ENCODE results near the gene PAN2. TPM values are rescaled to one million over a fixed set of nuclear protein-coding genes. Genes with fewer than 3 reads are reported as not detected.

Gene PAN2
- total and polyA plus RNA-seq, 10 of the 15 experiments (the other 5 are each of a cell fraction or from before 2014, with no cell fraction given), result 14.4 to 61.8 (median 34.9) TPM

DNA sequence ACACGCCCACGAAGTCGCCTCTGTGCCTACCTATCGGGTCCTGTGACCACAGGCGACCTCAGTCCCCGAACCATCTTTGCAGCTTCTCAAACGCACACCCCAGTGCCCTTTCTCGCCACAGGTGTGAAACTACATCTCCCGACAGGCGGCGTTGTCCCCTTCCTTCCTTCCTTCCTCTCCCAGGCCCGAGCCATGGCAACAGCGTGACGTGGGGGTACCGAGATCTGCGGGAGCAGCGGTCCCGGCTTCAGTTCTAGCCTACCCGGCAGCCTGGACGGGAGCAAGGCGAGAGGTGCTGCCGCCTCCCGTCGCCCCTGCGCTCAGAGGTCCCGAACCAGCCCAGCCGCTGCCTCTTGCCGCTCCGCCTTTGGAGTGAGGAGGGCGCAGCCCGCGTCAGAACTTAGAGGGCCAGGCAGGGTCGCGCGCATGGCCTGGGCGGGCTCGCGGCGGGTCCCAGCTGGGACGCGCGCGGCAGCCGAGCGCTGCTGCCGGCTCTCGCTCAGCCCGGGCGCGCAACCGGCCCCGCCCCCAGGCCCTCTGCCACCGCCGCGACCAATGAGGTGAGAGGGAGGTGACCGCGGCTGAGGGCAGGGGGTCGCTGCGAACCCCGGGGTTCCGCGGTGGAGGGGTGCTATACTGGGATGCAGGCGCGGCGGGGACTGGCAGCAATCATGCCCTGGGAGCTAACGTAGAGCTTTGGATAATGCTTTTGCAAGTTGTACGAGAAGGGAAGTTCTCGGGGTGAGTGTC lies 66.9 kb downstream of the PAN2 start, which contains the start of gene COQ10A (continued):
- TF ChIP-seq, protein P1, sequence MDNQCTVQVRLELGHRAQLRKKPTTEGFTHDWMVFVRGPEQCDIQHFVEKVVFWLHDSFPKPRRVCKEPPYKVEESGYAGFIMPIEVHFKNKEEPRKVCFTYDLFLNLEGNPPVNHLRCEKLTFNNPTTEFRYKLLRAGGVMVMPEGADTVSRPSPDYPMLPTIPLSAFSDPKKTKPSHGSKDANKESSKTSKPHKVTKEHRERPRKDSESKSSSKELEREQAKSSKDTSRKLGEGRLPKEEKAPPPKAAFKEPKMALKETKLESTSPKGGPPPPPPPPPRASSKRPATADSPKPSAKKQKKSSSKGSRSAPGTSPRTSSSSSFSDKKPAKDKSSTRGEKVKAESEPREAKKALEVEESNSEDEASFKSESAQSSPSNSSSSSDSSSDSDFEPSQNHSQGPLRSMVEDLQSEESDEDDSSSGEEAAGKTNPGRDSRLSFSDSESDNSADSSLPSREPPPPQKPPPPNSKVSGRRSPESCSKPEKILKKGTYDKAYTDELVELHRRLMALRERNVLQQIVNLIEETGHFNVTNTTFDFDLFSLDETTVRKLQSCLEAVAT (IDR thresholded peaks at IDR 0.05), result no peak
- TF ChIP-seq IKZF2 (IDR thresholded peaks at IDR 0.05), result peak; percentile 28 to 54; a peak in 2 of 4 replicates
- TF ChIP-seq, protein P2, sequence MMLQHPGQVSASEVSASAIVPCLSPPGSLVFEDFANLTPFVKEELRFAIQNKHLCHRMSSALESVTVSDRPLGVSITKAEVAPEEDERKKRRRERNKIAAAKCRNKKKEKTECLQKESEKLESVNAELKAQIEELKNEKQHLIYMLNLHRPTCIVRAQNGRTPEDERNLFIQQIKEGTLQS (IDR thresholded peaks at IDR 0.05; ENCODE audit: borderline replicate concordance, extremely low read depth, low read depth, low read length), result no peak
- TF ChIP-seq NR2C2 (IDR thresholded peaks at IDR 0.05; ENCODE audit: borderline replicate concordance, control insufficient read depth, insufficient read length, low read depth), result no peak
- peak; percentile 81 for TF ChIP-seq HCFC1 (IDR thresholded peaks at IDR 0.05; ENCODE audit: low read length)
- TF ChIP-seq ZBED1 (IDR thresholded peaks at IDR 0.05; ENCODE audit: borderline replicate concordance), result no peak
- TF ChIP-seq, protein P3, sequence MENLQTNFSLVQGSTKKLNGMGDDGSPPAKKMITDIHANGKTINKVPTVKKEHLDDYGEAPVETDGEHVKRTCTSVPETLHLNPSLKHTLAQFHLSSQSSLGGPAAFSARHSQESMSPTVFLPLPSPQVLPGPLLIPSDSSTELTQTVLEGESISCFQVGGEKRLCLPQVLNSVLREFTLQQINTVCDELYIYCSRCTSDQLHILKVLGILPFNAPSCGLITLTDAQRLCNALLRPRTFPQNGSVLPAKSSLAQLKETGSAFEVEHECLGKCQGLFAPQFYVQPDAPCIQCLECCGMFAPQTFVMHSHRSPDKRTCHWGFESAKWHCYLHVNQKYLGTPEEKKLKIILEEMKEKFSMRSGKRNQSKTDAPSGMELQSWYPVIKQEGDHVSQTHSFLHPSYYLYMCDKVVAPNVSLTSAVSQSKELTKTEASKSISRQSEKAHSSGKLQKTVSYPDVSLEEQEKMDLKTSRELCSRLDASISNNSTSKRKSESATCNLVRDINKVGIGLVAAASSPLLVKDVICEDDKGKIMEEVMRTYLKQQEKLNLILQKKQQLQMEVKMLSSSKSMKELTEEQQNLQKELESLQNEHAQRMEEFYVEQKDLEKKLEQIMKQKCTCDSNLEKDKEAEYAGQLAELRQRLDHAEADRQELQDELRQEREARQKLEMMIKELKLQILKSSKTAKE (IDR thresholded peaks at IDR 0.05; ENCODE audit: low read depth, poor library complexity, severe bottlenecking), result no peak
- no peak for TF ChIP-seq PAX5 (IDR thresholded peaks at IDR 0.05; ENCODE audit: borderline replicate concordance, low read depth, low read length)
- TF ChIP-seq TCF7 (IDR thresholded peaks at IDR 0.05; ENCODE audit: borderline replicate concordance), result no peak
- TF ChIP-seq MEF2B (IDR thresholded peaks at IDR 0.05; ENCODE audit: partially characterized antibody, poor library complexity, severe bottlenecking), result no peak
- TF ChIP-seq ZNF24 (IDR thresholded peaks at IDR 0.05), result no peak
- TF ChIP-seq GABPA (IDR thresholded peaks at IDR 0.05; ENCODE audit: low read depth), result peak; percentile 86
- peak; percentile 82 for TF ChIP-seq SIN3A (IDR thresholded peaks at IDR 0.05; ENCODE audit: low read depth, low read length)
- no peak for TF ChIP-seq SRF (IDR thresholded peaks at IDR 0.05; ENCODE audit: low read depth in 2 of 2, low read length in 2 of 2)
- TF ChIP-seq MTA3 (IDR thresholded peaks at IDR 0.05; ENCODE audit: borderline replicate concordance, low read length), result no peak
- peak; percentile 59; the same call in 1 of the 2 replicates for TF ChIP-seq CBFB (IDR thresholded peaks at IDR 0.05; ENCODE audit: low read depth)
- TF ChIP-seq, protein P4, sequence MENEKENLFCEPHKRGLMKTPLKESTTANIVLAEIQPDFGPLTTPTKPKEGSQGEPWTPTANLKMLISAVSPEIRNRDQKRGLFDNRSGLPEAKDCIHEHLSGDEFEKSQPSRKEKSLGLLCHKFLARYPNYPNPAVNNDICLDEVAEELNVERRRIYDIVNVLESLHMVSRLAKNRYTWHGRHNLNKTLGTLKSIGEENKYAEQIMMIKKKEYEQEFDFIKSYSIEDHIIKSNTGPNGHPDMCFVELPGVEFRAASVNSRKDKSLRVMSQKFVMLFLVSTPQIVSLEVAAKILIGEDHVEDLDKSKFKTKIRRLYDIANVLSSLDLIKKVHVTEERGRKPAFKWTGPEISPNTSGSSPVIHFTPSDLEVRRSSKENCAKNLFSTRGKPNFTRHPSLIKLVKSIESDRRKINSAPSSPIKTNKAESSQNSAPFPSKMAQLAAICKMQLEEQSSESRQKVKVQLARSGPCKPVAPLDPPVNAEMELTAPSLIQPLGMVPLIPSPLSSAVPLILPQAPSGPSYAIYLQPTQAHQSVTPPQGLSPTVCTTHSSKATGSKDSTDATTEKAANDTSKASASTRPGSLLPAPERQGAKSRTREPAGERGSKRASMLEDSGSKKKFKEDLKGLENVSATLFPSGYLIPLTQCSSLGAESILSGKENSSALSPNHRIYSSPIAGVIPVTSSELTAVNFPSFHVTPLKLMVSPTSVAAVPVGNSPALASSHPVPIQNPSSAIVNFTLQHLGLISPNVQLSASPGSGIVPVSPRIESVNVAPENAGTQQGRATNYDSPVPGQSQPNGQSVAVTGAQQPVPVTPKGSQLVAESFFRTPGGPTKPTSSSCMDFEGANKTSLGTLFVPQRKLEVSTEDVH (IDR thresholded peaks at IDR 0.05; ENCODE audit: low read depth, partially characterized antibody), result no peak
- TF ChIP-seq SP1 (IDR thresholded peaks at IDR 0.05; ENCODE audit: low read depth, low read length), result no peak
- TF ChIP-seq TARDBP (IDR thresholded peaks at IDR 0.05; ENCODE audit: borderline replicate concordance), result no peak
- no peak for TF ChIP-seq FOXM1 (IDR thresholded peaks at IDR 0.05; ENCODE audit: low read depth, low read length)
- TF ChIP-seq, protein P5, sequence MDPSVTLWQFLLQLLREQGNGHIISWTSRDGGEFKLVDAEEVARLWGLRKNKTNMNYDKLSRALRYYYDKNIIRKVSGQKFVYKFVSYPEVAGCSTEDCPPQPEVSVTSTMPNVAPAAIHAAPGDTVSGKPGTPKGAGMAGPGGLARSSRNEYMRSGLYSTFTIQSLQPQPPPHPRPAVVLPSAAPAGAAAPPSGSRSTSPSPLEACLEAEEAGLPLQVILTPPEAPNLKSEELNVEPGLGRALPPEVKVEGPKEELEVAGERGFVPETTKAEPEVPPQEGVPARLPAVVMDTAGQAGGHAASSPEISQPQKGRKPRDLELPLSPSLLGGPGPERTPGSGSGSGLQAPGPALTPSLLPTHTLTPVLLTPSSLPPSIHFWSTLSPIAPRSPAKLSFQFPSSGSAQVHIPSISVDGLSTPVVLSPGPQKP (IDR thresholded peaks at IDR 0.05; ENCODE audit: low read depth, low read length), result no peak
- TF ChIP-seq NFXL1 (IDR thresholded peaks at IDR 0.05; ENCODE audit: borderline replicate concordance), result no peak
- no peak for TF ChIP-seq PML (IDR thresholded peaks at IDR 0.05; ENCODE audit: low read length)
